Stimulated activated naive CD8-positive, alpha-beta T cell treated with anti-CD3 and anti-CD28 coated beads, Interleukin-15, Interleukin-2, amounts not matched to agents 100 ng/mL and 50 ng/mL, for 24 hours (primary cell): ENCODE data around the gene USP6NL.

Experiments used
- H3K27ac Mint-ChIP-seq: one replicate; pipeline ENCODE4 v1.8.0; 2021; ENCODE audit warnings: mild to moderate bottlenecking, mixed read lengths
- H3K27me3 Mint-ChIP-seq: one replicate; pipeline ENCODE4 v1.8.0; 2021; ENCODE audit warnings: mixed read lengths
- H3K36me3 Mint-ChIP-seq: one replicate; pipeline ENCODE4 v1.8.0; 2021; ENCODE audit warnings: low read depth, mixed read lengths
- H3K4me1 Mint-ChIP-seq: one replicate; pipeline ENCODE4 v1.8.0; 2021; ENCODE audit warnings: low read depth, mixed read lengths
- H3K4me3 Mint-ChIP-seq: one replicate; pipeline ENCODE4 v1.8.0; 2021; ENCODE audit warnings: mild to moderate bottlenecking, mixed read lengths
- H3K9me3 Mint-ChIP-seq: one replicate; pipeline ENCODE4 v1.8.0; 2021; ENCODE audit warnings: mixed read lengths

Gene USP6NL

GRCh38 chr10:11532306-11532705, 79.1 kb downstream of the USP6NL start:
- Mint-ChIP-seq H3K36me3 (no peaks in the 10 kb centered on the region), H3K4me1 (peaks cover 56% of the 10 kb centered on the region), H3K4me3 (peak overlapping the region; percentile 17), H3K9me3 (no peaks in the 10 kb centered on the region), H3K27ac (no peak overlapping the region), H3K27me3 (no peaks in the 10 kb centered on the region)

DNA sequence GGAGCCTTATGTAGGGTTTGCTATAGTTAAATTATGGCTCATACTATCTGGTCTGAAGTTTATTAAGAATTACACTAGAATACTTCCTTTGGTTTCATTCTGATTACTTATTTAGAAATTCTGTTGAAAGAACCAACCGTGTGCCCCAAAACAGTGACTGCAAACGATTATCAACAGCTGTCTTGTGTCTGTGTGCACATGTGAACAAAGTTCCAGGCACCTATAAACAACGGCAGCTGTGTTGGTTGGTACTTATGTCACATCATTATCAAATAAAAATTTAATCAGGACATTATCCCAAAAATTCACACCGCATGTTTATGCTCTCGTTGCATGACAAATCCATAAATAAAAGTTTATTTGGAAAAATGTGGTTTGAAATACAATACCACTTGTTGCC, 80.6 kb downstream of the USP6NL start:
- no peak overlapping the region for H3K27ac Mint-ChIP-seq
- no peaks in the 10 kb centered on the region for H3K9me3 Mint-ChIP-seq
- no peak overlapping the region for H3K4me3 Mint-ChIP-seq
- H3K27me3 Mint-ChIP-seq = no peaks in the 10 kb centered on the region
- H3K4me1 Mint-ChIP-seq = peaks cover 62% of the 10 kb centered on the region
- no peaks in the 10 kb centered on the region for H3K36me3 Mint-ChIP-seq

- Mint-ChIP-seq H3K4me1 (peaks cover 55% of the 10 kb centered on the region), H3K36me3 (no peaks in the 10 kb centered on the region), H3K9me3 (no peaks in the 10 kb centered on the region), H3K27ac (no peak overlapping the region), H3K4me3 (no peak overlapping the region), H3K27me3 (no peaks in the 10 kb centered on the region)
These were observed 82.1 kb downstream of the USP6NL start for GRCh38 chr10:11529276-11529903.

DNA sequence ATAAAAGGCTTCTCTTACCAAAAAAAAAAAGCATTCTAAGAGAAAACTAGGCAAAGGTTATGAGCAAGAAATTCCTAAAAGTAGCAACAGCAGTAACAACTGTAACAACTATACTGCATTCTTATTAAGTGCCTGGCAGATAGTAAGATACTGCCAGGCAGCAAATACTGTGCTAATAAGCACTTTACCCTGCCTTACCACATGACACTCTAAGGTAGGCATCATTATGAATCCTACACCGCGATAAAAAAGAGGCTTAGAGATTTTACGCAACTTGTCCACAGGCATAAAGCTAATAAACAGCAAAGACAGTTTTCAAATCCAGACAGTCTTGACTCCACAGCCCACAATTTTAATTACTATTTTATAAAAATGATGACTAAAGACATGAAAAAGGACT, 83.2 kb downstream of the USP6NL start:
- Mint-ChIP-seq H3K27ac (peak overlapping the region; percentile 50), H3K27me3 (no peaks in the 10 kb centered on the region), H3K9me3 (no peaks in the 10 kb centered on the region), H3K4me3 (peak overlapping the region; percentile 78), H3K4me1 (peaks cover 43% of the 10 kb centered on the region), H3K36me3 (no peaks in the 10 kb centered on the region)

GRCh38 chr10:11527691-11528255, 83.7 kb downstream of the USP6NL start:
- Mint-ChIP-seq H3K36me3 (no peaks in the 10 kb centered on the region), H3K27me3 (no peaks in the 10 kb centered on the region), H3K27ac (peak overlapping the region; percentile 50), H3K4me1 (peaks cover 38% of the 10 kb centered on the region), H3K9me3 (no peaks in the 10 kb centered on the region), H3K4me3 (peak overlapping the region; percentile 78)

GRCh38 chr10:11527068-11527467, 84.4 kb downstream of the USP6NL start:
- Mint-ChIP-seq H3K27ac (peak overlapping the region; percentile 38), H3K9me3 (no peaks in the 10 kb centered on the region), H3K27me3 (no peaks in the 10 kb centered on the region), H3K4me3 (peak overlapping the region; percentile 78), H3K36me3 (no peaks in the 10 kb centered on the region), H3K4me1 (peaks cover 34% of the 10 kb centered on the region)

DNA sequence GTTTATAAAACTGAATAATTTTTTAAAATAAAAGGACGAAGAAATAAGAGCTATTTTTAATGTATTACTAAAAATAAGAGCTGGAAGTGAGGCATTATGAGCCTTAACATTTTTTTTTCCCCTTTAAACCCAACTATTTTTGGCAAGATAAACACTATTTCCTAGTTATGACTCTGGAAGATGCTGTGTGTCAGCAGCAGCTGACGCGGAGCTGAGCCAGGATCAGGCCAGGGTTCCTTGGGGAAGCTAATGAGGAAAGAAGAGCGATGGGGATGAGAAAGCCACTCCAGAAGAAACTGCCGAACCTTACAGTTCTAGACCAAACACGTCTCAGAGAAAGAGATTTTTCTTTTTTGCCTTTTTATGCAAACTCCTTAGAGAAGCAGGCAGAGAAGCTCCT, 85.9 kb downstream of the USP6NL start:
- H3K27ac Mint-ChIP-seq = no peak overlapping the region

GRCh38 chr10:11522821-11523245, 88.6 kb downstream of the USP6NL start:
- no peak overlapping the region for H3K4me3 Mint-ChIP-seq
- H3K27ac Mint-ChIP-seq = no peak overlapping the region
- H3K4me1 Mint-ChIP-seq = peaks cover 11% of the 10 kb centered on the region
- no peaks in the 10 kb centered on the region for H3K36me3 Mint-ChIP-seq
- H3K9me3 Mint-ChIP-seq = no peaks in the 10 kb centered on the region
- H3K27me3 Mint-ChIP-seq = no peaks in the 10 kb centered on the region

More for the DNA sequence above, 85.9 kb downstream of the USP6NL start:
- Mint-ChIP-seq H3K4me1 (peaks cover 29% of the 10 kb centered on the region), H3K9me3 (no peaks in the 10 kb centered on the region), H3K4me3 (no peak overlapping the region), H3K36me3 (no peaks in the 10 kb centered on the region), H3K27me3 (no peaks in the 10 kb centered on the region)

DNA sequence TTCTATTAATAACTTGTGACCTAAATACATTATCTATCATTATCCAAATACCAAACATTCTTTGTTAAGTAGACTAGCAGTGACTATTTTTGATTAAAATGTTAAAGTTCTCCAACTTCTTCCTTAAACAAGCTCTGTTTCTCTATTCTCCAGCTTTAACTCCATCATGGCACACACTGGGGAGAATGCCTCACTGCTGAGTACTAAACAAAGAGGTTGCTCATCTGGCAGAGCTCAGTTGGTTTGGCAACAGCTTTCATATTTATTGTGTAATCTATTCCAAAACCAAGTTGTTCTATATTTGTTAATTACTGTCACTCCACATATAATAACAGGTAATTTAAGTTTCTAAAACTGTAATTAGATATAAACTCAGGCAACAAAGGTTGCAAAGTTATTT, 89.6 kb downstream of the USP6NL start:
- Mint-ChIP-seq H3K27me3 (no peaks in the 10 kb centered on the region), H3K27ac (no peak overlapping the region), H3K4me3 (no peak overlapping the region), H3K9me3 (no peaks in the 10 kb centered on the region), H3K36me3 (no peaks in the 10 kb centered on the region), H3K4me1 (peaks cover 10% of the 10 kb centered on the region)

GRCh38 chr10:11520892-11521291, 90.6 kb downstream of the USP6NL start:
- Mint-ChIP-seq H3K4me1 (peaks cover 18% of the 10 kb centered on the region), H3K36me3 (no peaks in the 10 kb centered on the region), H3K27me3 (no peaks in the 10 kb centered on the region), H3K27ac (no peak overlapping the region), H3K4me3 (no peak overlapping the region), H3K9me3 (no peaks in the 10 kb centered on the region)

DNA sequence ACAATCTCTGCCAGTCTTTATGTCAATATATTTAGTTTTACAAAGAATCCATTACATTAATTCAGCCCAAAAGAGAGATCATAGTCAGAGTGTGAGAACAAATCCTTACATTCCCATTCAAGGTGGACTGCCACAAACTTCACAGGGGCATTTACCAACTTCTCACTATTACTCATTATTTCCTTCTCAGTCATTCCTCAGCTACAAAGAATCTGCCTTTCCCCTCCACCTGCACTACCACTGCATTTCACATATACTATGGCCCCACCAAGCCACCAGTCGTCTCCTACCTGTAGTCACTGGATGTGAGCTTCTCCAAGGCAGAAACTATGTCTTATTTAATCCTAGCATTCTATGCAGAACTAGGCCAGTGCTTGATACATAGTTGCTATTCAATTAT, 94.3 kb downstream of the USP6NL start:
- H3K9me3 Mint-ChIP-seq = no peaks in the 10 kb centered on the region
- no peaks in the 10 kb centered on the region for H3K36me3 Mint-ChIP-seq
- peaks cover 22% of the 10 kb centered on the region for H3K4me1 Mint-ChIP-seq
- H3K27me3 Mint-ChIP-seq = no peaks in the 10 kb centered on the region
- H3K4me3 Mint-ChIP-seq = peak overlapping the region; percentile 9
- H3K27ac Mint-ChIP-seq = peak overlapping the region; percentile 66

DNA sequence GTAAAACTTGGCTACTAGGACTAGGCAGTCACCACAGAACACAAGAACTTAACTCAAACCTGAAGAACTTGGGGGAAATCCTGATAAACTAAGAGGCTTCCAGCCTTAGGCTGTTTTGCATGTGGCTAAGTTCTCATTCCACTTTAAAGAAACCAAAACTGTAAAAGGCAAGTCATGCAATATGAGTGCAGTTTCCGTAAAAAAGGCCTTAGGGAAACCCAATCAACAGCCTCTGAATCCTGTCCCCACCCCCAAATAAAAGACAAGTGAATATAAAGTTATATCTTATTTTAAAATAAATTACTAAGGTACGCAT, 95.1 kb downstream of the USP6NL start:
- Mint-ChIP-seq H3K9me3 (no peaks in the 10 kb centered on the region), H3K4me1 (peaks cover 22% of the 10 kb centered on the region), H3K27ac (no peak overlapping the region), H3K36me3 (no peaks in the 10 kb centered on the region), H3K4me3 (no peak overlapping the region), H3K27me3 (no peaks in the 10 kb centered on the region)

GRCh38 chr10:11515596-11516430, 95.6 kb downstream of the USP6NL start:
- Mint-ChIP-seq H3K9me3 (no peaks in the 10 kb centered on the region), H3K27ac (no peak overlapping the region), H3K27me3 (no peaks in the 10 kb centered on the region), H3K36me3 (no peaks in the 10 kb centered on the region), H3K4me3 (no peak overlapping the region), H3K4me1 (peaks cover 22% of the 10 kb centered on the region)

GRCh38 chr10:11513727-11514126, 97.7 kb downstream of the USP6NL start:
- no peak overlapping the region for H3K4me3 Mint-ChIP-seq
- peaks cover 22% of the 10 kb centered on the region for H3K4me1 Mint-ChIP-seq
- no peaks in the 10 kb centered on the region for H3K36me3 Mint-ChIP-seq

GRCh38 chr10:11512596-11512995, 98.9 kb downstream of the USP6NL start:
- Mint-ChIP-seq H3K4me1 (peaks cover 21% of the 10 kb centered on the region), H3K36me3 (peaks cover 4% of the 10 kb centered on the region), H3K27me3 (no peaks in the 10 kb centered on the region), H3K9me3 (no peaks in the 10 kb centered on the region), H3K4me3 (no peak overlapping the region), H3K27ac (no peak overlapping the region)

More at GRCh38 chr10:11513727-11514126, 97.7 kb downstream of the USP6NL start:
- Mint-ChIP-seq H3K9me3 (no peaks in the 10 kb centered on the region), H3K27ac (no peak overlapping the region), H3K27me3 (no peaks in the 10 kb centered on the region)
